Measurements from ENCODE around the gene TTLL6.

Gene TTLL6

GRCh38 chr17:48757524-48757961, 59.5 kb downstream of the TTLL6 start:
- DNase-seq, result no peak

DNA sequence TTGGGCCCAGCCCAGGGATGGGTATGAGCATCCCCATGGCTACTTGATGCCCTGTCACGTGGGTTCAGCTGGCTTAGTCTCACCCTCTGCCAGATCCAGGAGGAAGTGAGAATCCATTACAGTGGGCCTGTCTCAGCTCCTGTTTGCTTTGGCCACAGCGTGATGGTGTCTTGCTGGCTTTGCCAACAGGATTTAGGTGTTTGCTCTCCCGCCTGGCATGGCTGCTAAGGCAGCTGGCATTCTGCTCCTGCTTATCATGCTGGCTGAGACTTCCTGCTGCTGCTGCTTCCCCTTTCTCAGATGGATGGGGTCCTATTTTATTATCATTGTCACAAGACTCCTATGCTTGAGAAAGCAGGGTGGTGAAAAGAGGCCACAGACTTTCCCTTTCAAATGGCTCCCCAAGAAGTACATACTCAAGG, 60.2 kb downstream of the TTLL6 start:
- no peak for DNase-seq

GRCh38 chr17:48755356-48755755, 61.7 kb downstream of the TTLL6 start:
- no peak for DNase-seq

DNA sequence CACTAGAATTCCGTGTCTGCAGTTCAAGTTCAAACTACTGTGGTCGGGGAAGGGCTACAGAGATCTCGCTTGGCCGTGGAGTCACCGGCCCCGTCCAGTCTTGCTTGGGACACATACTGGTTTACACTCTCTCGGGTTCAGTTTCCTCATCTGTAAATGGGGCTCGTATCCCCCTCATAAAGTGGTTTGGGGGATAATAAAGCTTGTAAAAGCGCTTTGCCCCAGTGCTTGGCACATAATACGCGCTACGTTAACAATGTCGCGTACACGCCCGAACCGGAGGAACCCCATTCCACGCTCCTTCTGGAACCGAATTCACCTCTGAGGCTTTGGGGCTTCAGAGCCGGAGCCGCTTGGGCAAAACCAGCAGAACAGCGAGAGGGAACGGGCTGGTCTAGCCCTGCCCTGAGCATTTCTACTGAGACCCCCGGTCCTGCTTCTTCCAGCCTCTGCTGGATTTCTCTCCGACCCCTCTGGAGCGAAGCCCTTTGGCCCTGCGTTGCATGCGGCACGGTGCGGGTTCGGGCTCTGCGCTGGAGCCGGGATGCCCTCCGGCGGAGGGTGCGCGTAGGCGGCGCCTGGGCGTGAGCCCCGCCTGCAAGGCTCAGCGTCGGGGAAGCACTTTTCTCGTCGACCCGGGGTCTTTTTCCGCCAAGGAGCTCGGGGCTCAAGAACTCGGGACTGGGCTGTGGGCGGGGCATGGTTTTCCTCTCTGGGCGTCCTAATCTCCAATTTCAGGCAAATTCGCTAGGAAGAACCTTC, 62.3 kb downstream of the TTLL6 start:
- no peak for DNase-seq

DNA sequence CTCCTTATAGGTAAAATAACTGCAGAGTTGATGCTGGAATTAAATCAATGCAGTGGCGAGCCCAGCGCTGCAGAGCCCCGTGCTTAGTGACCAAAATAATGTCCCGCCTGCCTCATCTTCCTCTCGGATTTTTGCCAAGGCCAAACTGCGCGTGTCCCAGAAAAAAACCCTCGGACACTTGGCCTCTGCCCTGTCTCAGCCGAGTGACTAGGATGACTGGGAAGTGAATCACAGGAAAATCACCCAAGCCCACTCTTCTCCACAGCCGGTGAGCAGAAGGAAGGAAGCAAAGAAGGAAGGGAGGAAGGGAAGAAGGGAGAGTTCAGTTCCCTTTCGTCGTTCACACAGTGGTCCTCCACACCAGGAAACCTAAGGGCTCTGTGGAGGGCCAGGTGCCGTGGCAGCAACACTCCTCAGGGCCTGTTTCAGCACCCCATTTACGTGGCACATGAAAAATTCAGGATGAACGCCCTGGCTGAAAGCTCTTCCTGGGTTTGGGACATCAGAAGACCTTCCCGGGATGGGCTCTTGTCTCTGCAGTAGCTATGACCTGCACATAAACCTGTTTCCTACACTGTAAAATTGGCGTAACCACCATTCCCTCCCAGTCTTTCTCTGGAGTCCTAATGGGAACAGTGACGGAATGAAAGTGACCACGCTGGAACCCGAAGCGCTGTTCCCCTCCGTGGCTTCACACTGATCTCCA, 63.1 kb downstream of the TTLL6 start:
- no peak for DNase-seq

DNA sequence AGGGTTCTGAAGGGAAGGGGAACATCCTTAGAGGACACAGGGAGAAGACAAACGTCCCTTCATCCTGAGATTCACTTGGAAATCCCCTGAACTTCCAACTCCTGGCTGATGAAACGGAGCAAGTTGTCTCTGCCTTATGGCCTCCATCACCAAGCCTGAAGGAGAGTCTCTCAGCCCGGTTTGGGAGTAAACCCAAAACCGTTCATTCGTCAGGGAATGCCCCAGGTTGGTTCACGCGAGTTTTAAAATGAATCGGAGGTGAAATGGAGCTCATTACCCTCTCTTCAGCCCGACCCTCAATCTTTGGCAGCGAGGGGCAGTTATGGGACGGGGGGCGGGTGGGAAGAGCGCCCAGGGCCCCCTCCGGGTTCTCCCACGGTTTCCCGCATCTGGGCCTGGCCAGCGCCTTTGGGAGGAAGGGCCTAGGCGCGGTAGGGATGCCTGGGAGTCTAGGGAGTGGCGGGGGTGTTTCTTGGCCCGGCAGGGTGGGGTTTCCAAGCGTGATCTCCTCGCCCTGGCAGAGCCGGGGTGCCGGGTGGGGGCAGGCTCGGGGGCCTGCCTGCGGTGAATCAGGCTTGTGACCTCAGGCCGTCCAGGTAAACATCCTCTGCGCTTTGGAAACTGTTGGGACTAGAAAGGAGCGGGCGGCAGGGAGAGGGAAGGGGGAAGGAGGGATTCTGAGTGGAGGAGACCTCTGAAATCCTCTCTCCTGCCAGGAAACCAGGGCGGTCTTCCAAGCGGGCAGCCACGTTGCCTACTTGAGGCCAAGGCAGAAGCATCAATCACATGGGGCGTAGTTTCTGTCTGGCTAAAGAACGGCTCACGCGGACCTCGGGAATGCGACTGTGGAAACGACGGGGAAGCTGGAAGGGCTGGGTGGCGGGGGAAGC, 64.4 kb downstream of the TTLL6 start:
- no peak for DNase-seq

GRCh38 chr17:48751733-48752398, 65.2 kb downstream of the TTLL6 start:
- DNase-seq, result no peak

- no peak for DNase-seq
Observed at GRCh38 chr17:48751172-48751571, 65.9 kb downstream of the TTLL6 start.

DNA sequence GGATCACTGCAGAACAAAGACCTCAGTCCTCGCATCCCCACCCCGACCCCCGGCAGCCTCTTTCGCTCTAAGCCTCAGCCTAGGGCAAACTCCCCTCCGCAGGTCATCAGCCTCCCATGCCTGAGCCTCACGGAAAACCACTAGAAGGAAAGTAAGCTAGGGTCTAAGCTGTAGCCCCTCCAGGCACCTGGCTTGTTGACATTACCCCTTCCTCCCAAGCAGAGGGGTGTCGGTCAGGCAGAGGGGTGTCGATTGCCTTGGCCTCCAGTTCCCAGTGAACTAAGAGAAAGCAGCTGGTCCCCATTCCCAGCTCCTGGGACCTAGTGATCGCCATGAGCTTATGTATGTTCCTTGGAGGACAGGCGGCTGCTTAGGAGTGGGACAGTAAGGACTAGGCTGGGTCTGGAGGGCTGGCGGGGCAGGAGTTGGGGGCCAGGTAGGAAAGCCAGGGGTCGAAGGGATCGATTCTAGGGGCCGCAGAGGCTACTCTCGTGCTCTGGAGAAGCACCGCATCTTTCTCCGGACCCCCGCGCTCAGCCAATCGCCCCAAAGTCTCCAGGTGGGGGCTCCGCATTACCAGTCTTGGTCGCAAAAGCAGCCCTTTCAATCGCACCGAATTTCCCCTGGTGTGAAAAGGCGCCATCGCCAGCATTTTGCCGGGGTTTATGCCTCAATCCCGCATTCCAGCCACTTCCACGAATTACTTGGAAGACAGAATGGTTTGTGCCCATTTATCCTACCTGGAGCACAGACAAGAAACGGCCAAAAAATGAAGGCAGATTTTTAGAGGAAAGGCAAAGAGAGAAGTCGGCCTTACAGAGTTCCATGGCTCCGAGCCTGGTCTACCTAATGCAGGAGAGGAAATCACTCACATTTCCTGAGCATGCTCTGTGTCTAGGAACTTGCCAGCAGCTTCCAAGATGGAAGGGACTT, 67.1 kb downstream of the TTLL6 start:
- no peak for DNase-seq

DNA sequence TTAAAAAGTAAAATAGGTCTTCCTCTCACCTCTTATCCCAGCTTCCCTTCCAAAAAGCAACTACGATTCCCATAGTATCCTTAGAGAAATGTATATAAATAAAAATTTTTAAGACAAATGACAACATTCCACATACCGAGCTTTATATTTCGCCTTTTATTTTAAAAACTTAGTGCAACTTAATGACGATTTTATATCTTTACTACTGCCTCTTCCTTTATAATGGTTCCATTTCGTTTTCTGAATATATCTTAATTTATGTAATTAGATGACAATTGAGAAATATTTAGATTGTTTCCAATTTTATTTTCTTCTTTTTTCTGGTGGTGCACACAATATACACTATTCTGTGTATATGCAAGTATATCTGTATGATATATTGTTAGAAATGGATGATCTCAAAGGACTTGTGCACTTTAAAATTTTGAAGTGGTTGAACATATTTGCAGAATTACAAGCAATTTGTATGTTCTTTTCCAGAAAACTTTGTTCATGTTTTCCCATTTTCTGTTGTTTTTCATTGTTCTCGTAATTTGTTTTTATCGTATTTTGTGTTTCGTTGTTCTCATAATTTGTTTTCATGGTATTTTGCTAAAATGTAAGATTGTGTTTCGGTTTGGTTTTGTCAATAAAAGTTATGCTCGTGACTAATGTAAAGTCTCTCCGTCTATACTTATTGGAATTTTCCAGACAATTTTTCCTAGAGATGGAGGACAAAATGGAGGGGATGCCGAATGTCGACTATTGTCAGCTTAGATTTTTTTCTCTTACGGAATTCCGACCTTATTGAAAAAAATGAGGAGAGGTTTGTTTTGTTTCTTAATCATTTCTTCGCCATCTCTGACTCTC, 68.1 kb downstream of the TTLL6 start:
- no peak for DNase-seq

DNA sequence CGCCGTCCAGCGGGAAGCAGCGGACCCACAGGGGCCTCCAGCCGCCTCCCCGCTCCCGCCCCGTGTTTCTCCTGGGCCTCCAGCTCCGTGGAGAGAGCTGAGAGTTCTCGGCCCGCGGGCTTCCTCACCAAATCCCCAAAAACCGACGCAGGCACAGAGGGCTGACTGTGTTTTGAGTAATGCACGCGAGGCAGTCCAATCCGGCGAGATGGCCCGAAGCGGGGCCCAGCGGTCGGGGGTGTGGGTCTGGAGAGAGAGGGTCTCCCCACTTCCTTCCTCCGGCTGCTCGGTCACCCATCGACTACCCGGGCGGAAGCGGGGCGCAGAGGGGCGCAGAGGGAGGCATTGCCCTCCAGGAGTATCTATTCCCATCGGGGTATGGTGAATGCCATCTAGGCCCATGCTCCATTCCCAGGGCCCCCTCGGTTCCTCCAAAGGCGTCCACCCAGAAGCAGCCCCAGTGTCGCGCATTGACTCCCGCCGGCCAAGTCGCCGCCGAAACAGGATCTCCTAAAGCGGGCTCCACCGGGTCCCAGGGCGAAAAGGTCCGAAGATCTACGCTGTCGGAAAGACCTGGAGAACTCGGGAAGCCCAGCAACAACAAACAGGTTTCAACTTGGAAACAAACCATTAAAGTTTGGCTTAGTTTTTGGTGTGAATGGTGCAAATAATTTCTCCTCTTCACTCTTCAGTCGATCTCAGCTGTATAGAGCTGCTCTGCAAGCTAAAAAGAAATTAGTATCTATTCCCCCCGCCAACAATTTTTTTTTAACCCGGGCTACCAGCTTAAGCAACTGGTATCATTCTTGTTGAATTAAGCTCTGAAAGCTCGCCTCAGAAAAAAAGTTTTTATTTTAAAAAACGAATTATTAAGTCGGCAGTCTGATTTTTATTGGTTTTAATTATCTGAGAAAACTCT, 69.3 kb downstream of the TTLL6 start:
- DNase-seq, result no peak

- no peak for DNase-seq
Observed at GRCh38 chr17:48746916-48747444, 70.0 kb downstream of the TTLL6 start.

DNA sequence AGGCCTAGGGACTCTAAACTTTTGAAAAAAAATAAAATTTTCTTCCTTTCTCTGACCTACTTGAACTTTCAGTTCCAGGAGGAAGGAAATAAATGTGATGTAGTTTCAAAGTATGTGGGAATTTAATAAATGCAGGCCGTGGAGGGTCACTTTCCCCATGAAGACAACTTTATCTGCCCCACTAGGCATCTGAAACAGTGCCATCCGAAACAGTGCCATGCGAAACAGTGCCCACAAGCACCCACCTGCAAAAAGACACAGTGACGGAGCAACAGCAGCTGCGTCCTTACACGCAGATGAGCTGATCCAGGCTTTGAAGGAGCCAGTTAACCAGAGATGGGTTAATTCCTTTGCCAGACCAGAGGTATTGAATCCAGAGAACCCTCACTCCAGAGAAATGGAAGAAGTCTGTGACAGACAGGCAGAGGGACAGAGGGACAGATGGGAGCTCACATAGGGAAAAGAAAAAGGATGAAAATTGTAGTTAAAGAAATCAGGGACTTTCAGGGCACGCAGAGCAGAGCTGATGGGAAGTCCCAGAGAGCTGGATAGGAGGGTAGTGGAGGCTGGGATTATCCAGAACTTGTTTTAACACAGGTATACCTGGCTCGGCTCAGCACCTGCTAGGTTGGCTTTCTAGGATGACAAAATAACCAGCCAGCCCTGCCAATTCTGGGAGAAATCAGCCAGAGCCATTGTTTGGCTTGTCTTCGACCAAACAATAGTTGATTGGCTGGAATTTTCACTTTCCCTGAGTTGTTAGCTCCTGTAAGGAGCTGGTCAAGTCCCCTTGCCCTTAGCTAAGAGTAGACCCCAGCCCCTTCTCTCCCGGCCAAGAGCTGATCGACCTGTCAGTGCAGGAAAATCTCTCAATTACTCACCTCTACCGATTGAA, 71.4 kb downstream of the TTLL6 start:
- no peak for DNase-seq

- DNase-seq, result no peak
Observed at GRCh38 chr17:48740537-48740936, 76.5 kb downstream of the TTLL6 start.

DNA sequence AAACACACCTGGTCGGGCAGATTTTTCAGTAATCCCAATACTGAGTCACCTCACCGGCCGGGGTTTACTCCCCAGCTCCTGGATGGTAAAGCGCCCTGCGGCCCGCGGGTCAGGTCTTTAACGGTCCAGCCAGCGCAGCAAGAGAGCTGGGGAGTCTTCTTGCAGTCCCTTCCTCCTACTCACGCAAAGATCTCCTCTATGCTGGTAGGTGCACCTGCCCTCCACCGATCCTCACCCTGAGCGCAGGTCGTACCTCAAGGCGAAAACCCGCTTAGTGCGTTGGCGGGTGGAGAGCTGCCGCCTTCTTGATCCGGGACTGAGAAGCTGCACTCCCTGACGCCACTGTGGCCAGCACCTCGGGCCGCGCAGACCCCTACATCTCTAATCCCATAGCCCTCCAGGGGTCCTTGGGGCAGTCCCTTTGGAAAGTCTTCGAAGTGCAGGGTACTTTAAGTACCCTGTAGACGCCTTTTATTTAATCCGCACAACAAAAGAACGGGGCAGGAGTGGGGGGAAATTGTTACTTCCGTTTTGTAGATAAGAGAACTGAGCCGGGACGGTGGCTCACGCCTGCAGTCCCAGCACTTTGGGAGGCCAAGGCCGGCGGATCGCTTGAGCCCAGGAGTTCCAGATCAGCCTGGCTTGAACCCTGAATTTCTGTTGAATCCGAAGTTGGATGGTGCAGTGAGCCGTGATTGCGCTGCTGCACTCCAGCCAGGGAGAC, 78.1 kb downstream of the TTLL6 start:
- DNase-seq, result no peak

DNA sequence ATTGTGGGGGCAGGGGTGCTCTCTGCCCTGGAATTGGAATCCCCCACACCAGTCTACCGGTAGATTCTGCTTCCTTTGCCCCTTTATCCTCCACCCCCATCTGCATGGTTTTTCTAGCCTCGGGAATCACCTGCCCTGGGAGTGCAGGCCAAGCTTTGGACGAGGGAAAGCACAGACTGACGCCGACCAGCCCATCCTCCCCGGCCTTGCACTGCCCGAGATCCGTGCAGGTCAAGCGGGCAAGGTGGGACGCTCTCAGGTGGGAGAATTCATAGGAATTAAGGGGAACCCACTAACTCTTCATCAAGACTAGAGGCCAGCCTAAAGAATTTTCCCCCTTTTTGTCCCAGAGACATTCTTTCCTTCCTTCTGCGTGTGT, 78.6 kb downstream of the TTLL6 start:
- no peak for DNase-seq

GRCh38 chr17:48737330-48738043, 79.5 kb downstream of the TTLL6 start:
- DNase-seq, result no peak

Data from CD4-positive, alpha-beta T cell treated with Interleukin-17A for 1 hour (primary cell).